Fibroblast of the aortic adventitia (primary cell): ENCODE results near the gene MAPK14. TPM values are rescaled to one million over a fixed set of nuclear protein-coding genes. Genes with fewer than 3 reads are reported as not detected.
"Not testable (repeated sequence)": the region's sequence is repeated elsewhere in the genome, so short reads cannot be mapped to it uniquely, and the experiment has no call there.

ENCODE experiments used
- DNase-seq: peaks from one replicate; pipeline ENCODE4 v3.0.0-alpha.2; 2010; ENCODE audit warnings: low read depth
- H3K4me3 ChIP-seq: 2 replicates; pipeline ENCODE4 v1.5.1; 2011; ENCODE audit warnings: low read depth, mild to moderate bottlenecking, control low read depth, low read length, moderate library complexity
- total RNA-seq: library from RNA; depleted of rRNA; stranded (reverse); fragments of >200 nt; gene quantifications from 2 replicates; pipeline ENCODE4 v1.2.3, GENCODE V29; 2012; ENCODE audit warnings: low replicate concordance
- TF ChIP-seq, protein P1 (sequence below): IDR thresholded peaks from 2 replicates; pipeline ENCODE4 v1.5.1; 2011; ENCODE audit warnings: mild to moderate bottlenecking, low read length, control low read depth, inconsistent platforms; ENCODE audit not compliant: insufficient read depth

The MAPK14 gene
- 72.5 and 99.8 TPM in 2 replicates for total RNA-seq

DNA sequence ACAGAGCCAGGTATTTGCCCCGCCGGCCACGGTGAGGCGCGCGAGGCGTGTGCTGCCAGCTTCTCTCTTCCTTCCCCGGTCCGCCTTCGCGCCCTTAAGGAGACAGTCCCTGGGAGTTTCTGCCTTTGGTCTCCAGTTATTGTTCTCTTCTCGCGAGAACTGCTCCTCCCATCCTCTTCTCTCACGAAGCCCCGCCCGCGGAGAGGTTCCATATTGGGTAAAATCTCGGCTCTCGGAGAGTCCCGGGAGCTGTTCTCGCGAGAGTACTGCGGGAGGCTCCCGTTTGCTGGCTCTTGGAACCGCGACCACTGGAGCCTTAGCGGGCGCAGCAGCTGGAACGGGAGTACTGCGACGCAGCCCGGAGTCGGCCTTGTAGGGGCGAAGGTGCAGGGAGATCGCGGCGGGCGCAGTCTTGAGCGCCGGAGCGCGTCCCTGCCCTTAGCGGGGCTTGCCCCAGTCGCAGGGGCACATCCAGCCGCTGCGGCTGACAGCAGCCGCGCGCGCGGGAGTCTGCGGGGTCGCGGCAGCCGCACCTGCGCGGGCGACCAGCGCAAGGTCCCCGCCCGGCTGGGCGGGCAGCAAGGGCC, at the start of gene MAPK14:
Gene MAPK14, plus strand, starts transcription at position 308 of the 587 bp plus-strand sequence. CDS start 350 bp downstream, outside the sequence.
- peak; percentile 100 for DNase-seq
- peak within 1 kb of the TSS; percentile 98 for H3K4me3 ChIP-seq
- TF ChIP-seq, protein P1, sequence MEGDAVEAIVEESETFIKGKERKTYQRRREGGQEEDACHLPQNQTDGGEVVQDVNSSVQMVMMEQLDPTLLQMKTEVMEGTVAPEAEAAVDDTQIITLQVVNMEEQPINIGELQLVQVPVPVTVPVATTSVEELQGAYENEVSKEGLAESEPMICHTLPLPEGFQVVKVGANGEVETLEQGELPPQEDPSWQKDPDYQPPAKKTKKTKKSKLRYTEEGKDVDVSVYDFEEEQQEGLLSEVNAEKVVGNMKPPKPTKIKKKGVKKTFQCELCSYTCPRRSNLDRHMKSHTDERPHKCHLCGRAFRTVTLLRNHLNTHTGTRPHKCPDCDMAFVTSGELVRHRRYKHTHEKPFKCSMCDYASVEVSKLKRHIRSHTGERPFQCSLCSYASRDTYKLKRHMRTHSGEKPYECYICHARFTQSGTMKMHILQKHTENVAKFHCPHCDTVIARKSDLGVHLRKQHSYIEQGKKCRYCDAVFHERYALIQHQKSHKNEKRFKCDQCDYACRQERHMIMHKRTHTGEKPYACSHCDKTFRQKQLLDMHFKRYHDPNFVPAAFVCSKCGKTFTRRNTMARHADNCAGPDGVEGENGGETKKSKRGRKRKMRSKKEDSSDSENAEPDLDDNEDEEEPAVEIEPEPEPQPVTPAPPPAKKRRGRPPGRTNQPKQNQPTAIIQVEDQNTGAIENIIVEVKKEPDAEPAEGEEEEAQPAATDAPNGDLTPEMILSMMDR, result peak; percentile 84

GRCh38 chr6:35980126-35980525, 47.5 kb upstream of the MAPK14 start:
- not testable (repeated sequence) for H3K4me3 ChIP-seq

DNA sequence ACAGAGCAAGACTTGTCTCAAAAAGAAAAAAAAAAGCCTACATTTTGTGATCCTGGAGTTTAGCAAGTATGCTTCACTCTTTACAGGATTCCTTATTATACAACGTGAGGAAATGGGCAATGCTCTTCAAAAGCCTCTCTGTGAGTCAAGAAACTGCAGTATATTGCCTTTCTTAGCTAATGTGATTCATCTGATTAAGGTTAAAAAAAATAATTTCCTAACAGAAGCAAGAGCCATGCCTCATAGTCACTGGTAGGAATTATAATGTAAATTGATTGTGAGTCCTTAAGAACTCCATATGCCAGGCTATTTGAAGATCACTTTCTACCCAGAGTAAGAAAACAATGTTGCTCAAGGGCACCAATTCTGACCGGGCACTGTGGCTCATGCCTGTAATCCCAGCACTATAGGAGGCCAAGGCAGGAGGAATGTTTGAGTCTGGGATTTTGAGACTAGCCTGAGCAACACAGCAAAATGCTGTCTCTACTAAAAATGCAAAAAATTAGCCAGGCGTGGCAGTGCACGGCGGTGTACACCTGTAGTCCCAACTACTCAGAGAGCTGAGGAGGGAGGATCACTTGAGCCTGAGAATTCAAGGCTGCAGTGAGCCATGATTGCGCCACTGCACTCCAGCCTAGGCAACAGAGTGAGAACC, 46.5 kb upstream of the MAPK14 start:
- peak; percentile 7 for DNase-seq
- TF ChIP-seq, protein P1, result no peak
- no peak overlapping the region for H3K4me3 ChIP-seq

More at GRCh38 chr6:35980126-35980525, 47.5 kb upstream of the MAPK14 start:
- peak; percentile 4 for DNase-seq

DNA sequence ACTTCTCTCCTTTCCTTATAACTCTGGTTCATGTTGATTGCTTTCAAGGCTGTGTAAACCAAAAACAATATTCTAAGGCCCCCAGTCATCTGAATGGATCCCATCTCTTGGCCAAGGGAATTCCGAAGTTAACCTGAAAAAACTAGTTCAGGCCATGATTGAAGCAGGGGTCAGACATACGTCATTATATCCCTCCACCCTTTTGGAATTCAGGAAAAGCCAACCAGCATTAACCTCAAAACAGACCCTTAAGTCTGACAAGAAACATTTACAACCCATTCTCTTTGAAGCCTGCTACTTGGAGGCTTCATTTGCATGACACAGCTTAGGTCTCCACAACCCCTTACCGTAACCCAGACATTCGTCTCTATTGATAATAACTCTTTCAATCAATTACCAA, 42.9 kb upstream of the MAPK14 start:
- TF ChIP-seq, protein P1, result no peak
- H3K4me3 ChIP-seq, result no peak overlapping the region
- no peak for DNase-seq

DNA sequence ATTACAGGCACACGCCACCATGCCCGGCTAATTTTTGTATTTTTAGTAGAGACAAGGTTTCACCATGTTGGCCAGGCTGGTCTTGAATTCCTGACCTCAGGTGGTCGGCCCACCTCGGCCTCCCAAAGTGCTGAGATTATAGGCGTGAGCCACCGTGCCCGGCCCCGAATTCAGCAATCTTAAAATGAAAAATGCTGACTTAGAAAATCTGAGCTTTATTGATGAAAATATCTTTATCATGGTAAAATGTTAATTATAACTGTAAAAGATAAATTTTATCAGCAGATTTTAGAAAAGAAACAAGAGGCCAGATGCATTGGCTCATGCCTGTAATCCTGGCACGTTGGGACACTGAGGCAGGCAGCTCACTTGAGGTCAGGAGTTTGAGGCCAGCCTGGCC, 39.6 kb upstream of the MAPK14 start:
- not testable (repeated sequence) for DNase-seq, H3K4me3 ChIP-seq

GRCh38 chr6:35993150-35993549, 34.5 kb upstream of the MAPK14 start:
- TF ChIP-seq, protein P1, result no peak
- DNase-seq, result no peak
- H3K4me3 ChIP-seq, result no peak overlapping the region

DNA sequence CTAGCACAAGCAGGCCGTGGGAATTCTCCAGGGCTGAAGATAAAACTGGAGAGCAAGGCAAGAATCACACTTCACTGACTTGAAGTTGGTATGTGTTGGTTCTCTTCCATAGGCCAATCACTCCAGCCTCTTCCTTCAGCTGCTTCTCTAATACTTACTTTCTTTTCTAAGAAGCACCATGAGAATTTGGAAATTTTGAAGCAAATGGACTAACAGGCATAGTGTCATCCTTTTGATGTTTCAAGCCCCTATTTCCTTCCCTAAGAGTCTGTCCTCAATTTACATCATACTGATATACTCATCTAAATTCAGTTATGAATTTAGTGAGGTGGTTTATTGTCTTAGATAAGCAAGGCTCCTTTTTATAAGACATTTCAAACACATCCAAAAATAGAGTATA, 27.2 kb upstream of the MAPK14 start:
- no peak overlapping the region for H3K4me3 ChIP-seq
- TF ChIP-seq, protein P1, result no peak
- no peak for DNase-seq

DNA sequence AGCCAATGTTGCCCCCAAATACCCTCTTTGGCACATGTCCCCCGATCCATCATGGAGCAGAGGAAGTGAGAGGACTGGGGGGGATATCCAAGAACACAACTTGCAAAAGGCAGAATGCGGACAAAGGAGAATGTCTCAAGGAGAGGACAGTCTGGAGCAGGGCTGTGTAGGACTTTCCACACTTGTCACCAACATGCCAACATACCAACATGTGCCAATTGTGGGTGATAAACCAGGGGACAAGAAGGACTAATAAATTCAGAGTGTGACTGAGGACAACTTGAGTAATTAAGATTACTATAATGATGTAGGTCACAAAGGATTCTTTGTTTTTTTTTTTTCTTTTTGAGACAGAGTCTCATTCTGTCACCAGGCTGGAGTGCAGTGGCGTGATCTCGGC, 11.9 kb upstream of the MAPK14 start:
- TF ChIP-seq, protein P1, result no peak
- no peak for DNase-seq
- H3K4me3 ChIP-seq, result no peak overlapping the region
